GM21367 (cell line): ENCODE results near the gene ATP6V1G3.
"Not testable (repeated sequence)": the region's sequence is repeated elsewhere in the genome, so short reads cannot be mapped to it uniquely, and the experiment has no call there.

Experiments
- ATAC-seq: cut with Tn5 transposase; IDR thresholded peaks from one replicate; pipeline ENCODE4 v1.9.1; 2021; ENCODE audit not compliant: unreplicated experiment

The ATP6V1G3 gene

DNA sequence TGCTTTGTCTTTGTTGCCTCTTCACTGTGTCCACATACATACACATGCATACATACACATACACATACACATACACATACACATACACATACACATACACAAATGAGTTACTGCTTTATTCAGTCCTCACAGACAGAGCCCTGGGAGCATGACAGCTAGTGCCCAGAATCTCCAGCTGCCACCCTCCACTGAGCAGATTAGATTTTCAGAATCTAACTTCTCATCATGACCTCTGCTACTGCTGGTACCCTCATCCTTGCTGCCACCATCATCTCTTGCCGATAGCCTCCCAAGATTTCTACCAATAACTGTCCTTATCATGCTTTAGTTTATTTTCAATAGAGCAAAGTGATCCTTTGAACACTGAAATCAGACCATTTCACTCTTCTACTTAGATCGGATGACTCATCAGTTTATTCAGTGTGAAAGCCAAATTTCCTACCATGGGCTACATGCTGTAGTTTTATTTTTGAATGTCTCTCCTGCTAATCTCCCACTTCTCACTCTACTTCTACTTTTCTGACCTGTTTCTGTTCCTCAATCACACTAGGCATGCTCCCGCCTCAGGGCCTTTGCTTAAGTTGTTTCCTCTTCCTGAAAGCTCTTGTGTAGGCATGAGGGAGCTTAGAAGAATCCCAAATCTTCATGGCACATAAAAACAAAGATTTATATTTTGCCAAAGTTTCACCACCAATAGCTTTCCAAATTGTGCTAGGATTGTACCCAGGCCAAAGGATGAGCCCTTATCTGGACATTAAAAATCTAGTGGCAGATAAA is 43.0 kb downstream of the ATP6V1G3 start:
- ATAC-seq = peak; percentile 44

DNA sequence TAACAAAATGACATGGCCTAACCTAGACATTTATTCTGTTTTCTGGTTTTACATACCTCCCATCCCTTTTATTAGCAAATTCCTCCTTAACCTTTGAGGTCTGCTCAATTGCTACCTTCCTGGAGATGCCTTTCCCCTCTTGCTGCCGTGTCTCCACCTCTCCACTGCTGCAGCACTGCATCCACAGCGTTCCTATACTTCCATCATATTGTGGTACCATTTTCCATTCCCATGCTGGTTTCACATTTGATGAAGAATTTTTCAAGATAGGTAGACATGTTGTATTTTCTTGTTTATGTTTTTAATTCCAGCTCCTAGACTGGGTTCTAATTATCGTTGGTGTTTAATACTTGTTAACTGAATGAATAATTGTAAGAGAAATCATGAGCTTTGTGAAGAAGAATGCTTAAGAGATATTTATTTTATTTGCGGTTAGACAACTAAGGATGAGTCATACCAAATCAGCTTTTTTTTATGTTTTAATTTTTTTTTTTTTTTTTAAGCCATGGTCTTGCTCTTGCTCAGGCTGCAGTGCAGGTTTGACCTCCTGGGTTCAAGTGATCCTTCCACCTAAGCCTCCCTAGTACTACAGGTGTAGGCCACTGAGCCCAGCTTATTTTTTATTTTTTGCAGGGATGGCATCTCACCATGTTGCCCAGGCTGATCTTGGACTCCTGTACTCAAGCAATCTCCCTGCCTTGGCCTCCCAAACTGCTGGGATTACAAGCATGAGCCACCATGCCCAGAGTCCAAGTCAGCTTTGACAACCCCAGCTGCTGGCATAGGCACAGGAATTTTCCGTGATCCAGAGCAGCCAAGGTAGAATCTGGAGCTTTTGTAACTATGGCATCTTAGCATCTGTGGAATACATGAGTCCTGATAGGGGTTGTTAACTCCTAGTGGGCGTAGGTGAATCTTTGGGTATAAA is 44.0 kb downstream of the ATP6V1G3 start:
- no peak for ATAC-seq

DNA sequence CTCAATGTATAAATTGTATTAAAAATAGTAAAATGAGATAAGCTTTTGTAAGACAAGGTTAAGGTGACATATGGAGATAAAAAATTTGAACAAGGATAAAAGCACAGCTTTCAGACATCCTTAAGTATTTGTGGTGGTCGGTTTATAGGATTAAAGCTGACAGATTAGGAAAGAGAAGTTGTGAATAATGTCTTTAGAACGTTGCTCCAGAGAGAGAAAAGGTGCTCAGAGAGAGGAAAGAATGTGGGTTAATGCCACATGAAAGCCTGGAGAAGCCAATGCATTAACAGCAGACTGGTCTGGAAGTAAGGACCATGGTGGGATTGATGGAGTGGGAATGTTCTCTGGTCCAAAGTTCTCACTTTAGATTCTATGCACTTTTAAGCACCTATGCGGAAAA is 44.8 kb downstream of the ATP6V1G3 start:
- no peak for ATAC-seq

DNA sequence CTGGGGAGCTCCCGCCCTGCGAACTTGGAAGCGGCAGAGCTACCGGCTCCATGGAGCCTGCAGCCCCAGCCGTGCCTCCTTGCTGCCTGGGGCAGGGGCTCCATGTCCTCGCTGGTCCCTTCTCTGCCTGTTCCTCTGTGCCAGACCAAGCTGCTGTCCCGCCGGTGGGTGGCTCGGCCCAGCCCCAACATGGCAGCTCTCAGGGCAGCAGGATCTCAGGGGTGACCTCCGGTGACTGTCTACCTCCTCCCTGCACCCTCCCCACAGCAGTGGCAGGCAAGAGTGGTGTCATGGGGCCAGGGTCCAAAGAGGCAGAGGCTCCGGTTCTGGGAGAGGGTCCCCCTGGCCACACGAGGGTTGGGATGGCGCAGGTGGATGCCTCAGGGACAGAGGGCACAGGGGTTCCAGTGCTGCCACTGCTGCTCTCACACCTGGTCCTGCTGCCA is 45.8 kb downstream of the ATP6V1G3 start:
- ATAC-seq = no peak

DNA sequence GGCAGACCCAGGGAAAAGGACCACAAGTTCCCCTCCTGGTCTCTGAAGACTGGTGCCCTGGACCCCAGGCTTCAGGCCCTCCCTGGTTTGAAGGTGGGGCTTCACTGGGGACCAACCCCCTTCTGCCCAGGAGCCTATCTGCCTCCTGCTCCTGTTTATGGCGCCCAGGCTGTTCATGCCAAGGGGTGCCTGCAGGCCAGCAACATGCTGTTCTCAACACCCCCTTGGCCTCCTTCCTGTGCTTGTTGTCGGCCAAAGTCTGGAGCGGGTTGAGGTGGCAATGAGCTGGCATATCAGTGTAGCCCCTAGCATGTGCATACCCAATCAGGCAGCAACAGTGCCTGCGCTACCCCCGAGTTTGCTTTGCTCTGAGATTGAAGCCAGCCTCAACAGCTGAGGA is 46.3 kb downstream of the ATP6V1G3 start:
- ATAC-seq = no peak

DNA sequence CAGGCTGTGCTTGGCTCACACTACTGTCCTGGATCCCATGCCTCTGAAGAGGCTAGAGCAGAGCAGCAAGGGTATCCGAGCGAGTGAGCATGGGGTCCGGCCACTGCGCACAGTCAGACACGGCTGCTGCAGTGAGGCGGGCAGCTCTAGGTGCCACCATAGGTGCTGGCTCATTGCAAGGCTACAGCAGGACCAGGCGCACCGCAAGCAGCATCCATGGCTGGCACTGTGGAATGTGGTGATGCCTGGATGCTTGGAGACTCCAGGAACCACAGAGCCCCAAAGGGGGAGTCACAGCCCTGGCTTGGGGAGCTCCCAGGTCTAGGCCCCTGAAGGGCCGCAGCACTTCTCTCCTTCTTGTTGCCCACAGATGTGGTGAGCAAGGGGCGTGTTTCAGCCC is 47.2 kb downstream of the ATP6V1G3 start:
- ATAC-seq = no peak

DNA sequence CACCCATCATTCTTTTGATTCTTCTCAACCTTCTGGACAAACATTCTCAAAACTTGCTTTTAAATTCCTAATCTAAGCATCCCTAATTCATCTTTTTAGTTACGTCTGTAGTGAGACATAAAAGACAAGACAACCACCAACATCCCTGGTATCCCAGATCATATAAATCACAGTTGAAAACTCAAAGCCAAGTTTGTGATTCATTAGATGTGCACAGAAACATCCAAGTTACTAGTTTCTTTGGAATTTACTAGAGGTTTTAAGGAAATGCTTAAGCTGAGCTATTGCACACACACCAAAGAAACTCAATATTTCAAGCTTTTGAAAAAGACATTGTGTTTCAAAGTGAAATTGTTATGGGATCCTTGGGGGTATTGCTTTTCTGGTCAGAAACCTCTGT is 47.6 kb downstream of the ATP6V1G3 start:
- no peak for ATAC-seq

DNA sequence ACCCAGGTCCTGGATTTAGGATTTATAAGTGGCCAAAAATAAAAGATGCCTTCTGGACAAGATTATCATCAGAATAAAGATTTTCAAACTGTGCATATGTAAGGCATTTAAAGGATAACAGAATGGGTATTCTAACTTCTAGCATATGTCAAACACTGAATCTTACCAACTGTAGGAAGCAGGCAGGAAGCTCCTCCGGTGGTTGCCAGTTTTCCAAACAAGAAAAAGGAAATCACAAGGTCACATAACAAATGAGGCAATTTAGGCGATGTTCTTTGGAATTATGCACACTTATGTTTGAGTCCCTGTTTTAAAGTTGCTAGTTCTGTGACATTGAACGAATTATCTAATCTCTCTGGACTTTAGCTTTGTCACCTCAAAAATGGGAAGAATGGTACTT is 48.9 kb downstream of the ATP6V1G3 start:
- no peak for ATAC-seq

DNA sequence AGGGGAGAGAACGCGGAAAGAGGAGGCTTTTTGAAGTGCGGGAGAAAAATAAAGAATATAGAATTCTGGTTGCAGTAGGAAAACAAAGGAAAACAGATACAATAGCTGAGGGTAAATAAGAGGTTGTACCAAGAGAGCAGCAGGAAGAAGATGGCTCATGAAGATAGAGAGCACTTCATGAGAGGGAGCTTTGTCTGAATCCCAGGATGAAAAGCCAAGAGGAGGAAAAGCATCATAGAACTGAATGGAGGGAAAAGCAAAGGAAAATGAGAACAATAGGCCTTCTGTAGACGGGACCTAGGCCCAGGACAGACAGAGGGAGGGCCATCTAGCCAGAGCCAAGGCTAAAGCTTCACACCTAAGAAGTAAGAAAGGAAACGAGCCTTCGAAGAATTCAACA is 49.5 kb downstream of the ATP6V1G3 start:
- ATAC-seq = no peak

DNA sequence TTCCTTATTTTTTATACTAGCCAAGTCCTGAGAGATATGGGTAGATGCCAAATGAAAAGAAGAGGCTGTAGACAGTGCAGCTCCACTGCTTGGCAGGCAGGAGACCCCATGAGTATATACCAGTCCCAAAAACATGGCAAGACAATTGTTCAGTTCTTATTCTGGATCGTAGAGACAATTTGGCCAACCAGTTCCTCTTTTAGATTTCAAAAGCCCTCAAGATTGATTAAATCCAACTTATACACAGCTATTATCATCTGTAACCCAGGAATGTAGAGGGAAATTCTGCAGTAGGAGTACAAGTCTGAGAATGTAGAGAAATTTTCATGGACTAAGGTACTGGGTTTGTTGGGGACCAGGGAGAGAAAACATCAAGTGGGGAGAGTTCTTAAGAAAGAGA is 50.3 kb downstream of the ATP6V1G3 start:
- ATAC-seq = no peak

DNA sequence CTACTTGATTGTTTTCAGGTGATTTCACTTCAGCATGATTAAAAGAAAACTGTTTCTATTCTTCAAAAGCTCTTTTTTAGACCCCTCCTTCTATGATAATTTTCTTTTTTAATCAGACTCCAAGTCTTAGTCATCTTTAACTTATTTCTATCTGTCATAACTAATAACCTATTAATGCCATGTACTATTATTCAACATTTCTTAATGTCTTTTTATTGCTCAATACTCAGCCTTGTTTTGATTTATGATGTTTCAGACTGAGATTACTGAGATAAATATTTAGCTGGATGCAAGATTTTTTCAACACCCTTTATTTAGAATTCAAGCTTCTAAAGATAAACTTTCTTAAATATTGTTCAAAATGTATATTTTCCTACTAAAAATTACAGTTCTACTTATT is 53.6 kb downstream of the ATP6V1G3 start:
- no peak for ATAC-seq

DNA sequence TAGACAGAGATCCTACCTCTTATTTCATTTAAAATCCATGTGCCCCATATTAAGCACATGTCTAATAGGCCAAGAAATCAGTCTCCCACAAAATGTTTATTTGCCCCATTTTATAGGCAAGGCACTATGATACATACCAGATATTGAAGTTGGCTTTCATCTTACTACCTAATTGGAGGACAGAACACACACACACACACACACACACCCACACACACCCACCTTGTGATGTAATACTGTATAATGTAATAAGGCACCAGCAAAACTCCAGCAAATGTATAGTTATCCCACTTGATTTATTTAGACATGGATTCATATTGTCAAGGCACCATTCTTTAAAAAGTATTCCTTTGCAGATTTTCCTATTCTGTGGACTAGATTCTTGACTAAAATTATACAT is 56.8 kb downstream of the ATP6V1G3 start:
- ATAC-seq = no peak

DNA sequence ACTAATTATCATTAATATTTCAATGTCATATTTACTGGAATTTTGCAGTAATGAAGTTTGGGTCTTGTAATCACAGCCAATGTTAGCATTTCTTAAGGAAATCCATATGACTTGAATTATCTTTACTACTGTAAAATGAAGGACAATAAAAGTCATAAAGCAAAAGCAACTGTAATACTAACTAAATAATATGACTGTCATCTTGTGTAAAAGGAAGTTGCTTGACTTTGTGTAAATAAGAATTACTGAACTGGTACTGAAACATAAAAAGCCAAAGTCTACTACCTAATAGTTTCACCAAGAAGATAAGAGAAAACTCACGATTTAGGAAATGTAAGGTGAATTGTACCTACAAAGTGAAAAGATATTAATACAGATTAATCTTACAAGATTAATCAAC is 57.5 kb downstream of the ATP6V1G3 start:
- no peak for ATAC-seq

DNA sequence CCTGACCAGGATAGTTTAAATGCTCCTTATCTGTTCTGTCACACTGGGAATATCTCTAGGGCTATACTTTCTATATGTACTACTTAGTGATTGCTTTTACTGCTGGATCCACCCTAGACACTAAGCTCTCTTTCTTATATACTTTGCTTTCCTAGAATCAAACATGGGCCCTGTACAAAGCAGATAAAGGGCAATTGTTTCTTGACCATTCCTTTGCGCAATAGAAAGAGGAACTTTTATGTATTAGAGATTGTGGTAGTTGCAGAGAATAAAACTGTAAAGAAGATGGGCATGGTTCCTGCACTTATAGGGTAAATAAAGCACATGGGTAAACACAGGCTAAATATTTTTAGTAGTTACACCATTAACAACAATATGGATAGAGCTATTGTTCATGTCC is 58.8 kb downstream of the ATP6V1G3 start:
- ATAC-seq = no peak

DNA sequence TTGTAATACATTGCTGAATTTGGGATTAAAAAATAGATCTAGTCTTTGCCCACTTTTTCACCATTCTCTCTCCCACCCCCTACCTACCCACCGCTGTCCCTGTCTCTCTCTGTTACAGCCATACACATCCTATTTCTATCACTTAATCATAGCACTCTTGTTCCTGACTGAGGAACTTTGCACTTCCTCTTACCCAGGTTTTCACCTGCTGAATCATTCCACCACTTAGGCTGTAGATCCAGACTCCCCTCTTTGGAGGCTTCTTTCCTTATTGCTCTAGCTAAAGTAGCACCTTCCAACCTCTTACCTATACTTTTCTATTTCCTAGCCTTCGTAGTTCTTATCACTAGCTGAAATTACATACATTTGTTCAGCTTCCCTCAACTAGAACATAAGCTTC is 59.6 kb downstream of the ATP6V1G3 start:
- ATAC-seq = no peak

DNA sequence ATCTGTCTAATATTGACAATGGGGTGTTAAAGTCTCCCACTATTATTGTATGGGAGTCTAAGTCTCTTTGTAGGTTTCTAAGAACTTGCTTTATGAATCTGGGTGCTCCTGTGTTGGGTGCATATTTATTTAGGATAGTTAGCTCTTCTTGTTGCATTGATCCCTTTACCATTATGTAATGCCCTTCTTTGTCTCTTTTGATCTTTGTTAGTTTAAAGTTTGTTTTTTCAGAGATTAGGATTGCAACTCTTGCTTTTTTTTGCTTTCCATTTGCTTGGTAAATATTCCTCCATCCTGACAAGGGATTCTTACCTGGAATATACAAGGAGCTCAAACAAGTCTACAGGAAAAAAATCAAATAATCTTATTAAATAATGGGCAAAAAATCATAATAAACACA is 63.1 kb downstream of the ATP6V1G3 start:
- not testable (repeated sequence) for ATAC-seq
